ENCODE measurements around the gene TMEM140. TPM values are rescaled to one million over a fixed set of nuclear protein-coding genes. Genes with fewer than 3 reads are reported as not detected.

The TMEM140 gene
- total and polyA plus RNA-seq, 9 of the 15 experiments (the other 6 are each of a cell fraction or from before 2014, with no cell fraction given): 0.03 to 0.82 (median 0.23) TPM

- peak in 1 of 2 experiments; percentile 84; a peak in 2 of 3 replicates for TF ChIP-seq CBX3 (IDR thresholded peaks at IDR 0.05; ENCODE audit: borderline replicate concordance in 1 of 2, low read length in 2 of 2)
- TF ChIP-seq TOE1 (IDR thresholded peaks at IDR 0.05; ENCODE audit: borderline replicate concordance): 0 out of 2 replicates have a peak, but pooled peaks have one; percentile 17
- no peak for TF ChIP-seq TOE1 (CRISPR knock-in tag; IDR thresholded peaks at IDR 0.05; ENCODE audit: borderline replicate concordance, low read depth)
- peak; percentile 81; the same call in 1 of the 2 replicates for TF ChIP-seq FOXJ2 (tag; IDR thresholded peaks at IDR 0.05)
- TF ChIP-seq ZBTB9 (CRISPR knock-in tag; IDR thresholded peaks at IDR 0.05): peak; percentile 77; the same call in 1 of the 2 replicates
- peak; percentile 70 for TF ChIP-seq ZNF175 (CRISPR knock-in tag; IDR thresholded peaks at IDR 0.05; ENCODE audit: low read depth)
- 0 out of 2 replicates have a peak, but pooled peaks have one; percentile 21 for TF ChIP-seq ZFX (CRISPR knock-in tag; IDR thresholded peaks at IDR 0.05)
- peak; percentile 86; the same call in 1 of the 2 replicates for TF ChIP-seq MTA3 (IDR thresholded peaks at IDR 0.05; ENCODE audit: borderline replicate concordance)
- TF ChIP-seq ELF1 (tag; IDR thresholded peaks at IDR 0.05): peak; percentile 64
- peak; percentile 46 for TF ChIP-seq VEZF1 (CRISPR knock-in tag; IDR thresholded peaks at IDR 0.05)
- TF ChIP-seq MBD1 (CRISPR knock-in tag; IDR thresholded peaks at IDR 0.05): peak; percentile 81; the same call in 1 of the 2 replicates
- TF ChIP-seq FOXK2 (conservative IDR thresholded peaks at IDR 0.05 in 1 of 2, IDR thresholded peaks at IDR 0.05 in 1 of 2; ENCODE audit: low read depth in 2 of 2): peak; percentile 92
- TF ChIP-seq ZNF239 (CRISPR knock-in tag; IDR thresholded peaks at IDR 0.05): peak; percentile 73
- TF ChIP-seq ZNF395 (CRISPR knock-in tag; IDR thresholded peaks at IDR 0.05): peak; percentile 10; the same call in 1 of the 2 replicates
- no peak for TF ChIP-seq SAFB2 (IDR thresholded peaks at IDR 0.05; ENCODE audit: borderline replicate concordance, low read depth, low read length, severe bottlenecking)
- peak; percentile 80 for TF ChIP-seq EHMT2 (IDR thresholded peaks at IDR 0.05)
- TF ChIP-seq THRB (CRISPR knock-in tag; conservative IDR thresholded peaks at IDR 0.05): 0 out of 2 replicates have a peak, but pooled peaks have one; percentile 22
- TF ChIP-seq NFRKB (IDR thresholded peaks at IDR 0.05; ENCODE audit: low read depth): peak; percentile 86
- TF ChIP-seq ZBTB7A (IDR thresholded peaks at IDR 0.05; ENCODE audit: borderline replicate concordance, control insufficient read depth, low read depth, low read length): no peak
These were observed 12.4 kb downstream of the TMEM140 start (continued) for GRCh38 chr7:135160098-135160857.

Measured in K562 (cell line).